HG03045 (cell line): Measurements from ENCODE around the gene SPOCK2.

ENCODE experiments used
- ATAC-seq: cut with Tn5 transposase; IDR thresholded peaks from one replicate; pipeline ENCODE4 v1.9.1; 2021; ENCODE audit warnings: mild to moderate bottlenecking, moderate library complexity; ENCODE audit not compliant: unreplicated experiment

Gene SPOCK2

GRCh38 chr10:72090326-72090725, 2.0 kb upstream of the SPOCK2 start:
- ATAC-seq: no peak

- no peak for ATAC-seq
Observed at GRCh38 chr10:72089618-72090017, 1.3 kb upstream of the SPOCK2 start.

- no peak for ATAC-seq
Observed at GRCh38 chr10:72088889-72089575, 681 bp upstream of the SPOCK2 start.

- ATAC-seq: no peak
Observed at GRCh38 chr10:72087392-72087968, 871 bp downstream of the SPOCK2 start.

- no peak for ATAC-seq
Observed at GRCh38 chr10:72086466-72087391, 1.6 kb downstream of the SPOCK2 start.

- no peak for ATAC-seq
Observed at GRCh38 chr10:72085864-72086465, 2.4 kb downstream of the SPOCK2 start.

GRCh38 chr10:72085166-72085565, 3.2 kb downstream of the SPOCK2 start:
- ATAC-seq: no peak

- no peak for ATAC-seq
Observed at GRCh38 chr10:72083790-72084459, 4.4 kb downstream of the SPOCK2 start.

- ATAC-seq: no peak
Observed at GRCh38 chr10:72082856-72083789, 5.2 kb downstream of the SPOCK2 start.

GRCh38 chr10:72081772-72082590, 6.4 kb downstream of the SPOCK2 start:
- ATAC-seq: no peak

- ATAC-seq: no peak
Observed at GRCh38 chr10:72081210-72081609, 7.1 kb downstream of the SPOCK2 start.

GRCh38 chr10:72080042-72080975, 8.0 kb downstream of the SPOCK2 start:
- no peak for ATAC-seq

GRCh38 chr10:72079356-72079755, 9.0 kb downstream of the SPOCK2 start:
- ATAC-seq: no peak

- no peak for ATAC-seq
Observed at GRCh38 chr10:72077275-72077990, 10.9 kb downstream of the SPOCK2 start.

- ATAC-seq: no peak
Observed at GRCh38 chr10:72076756-72077155, 11.6 kb downstream of the SPOCK2 start.

GRCh38 chr10:72075376-72076115, 12.8 kb downstream of the SPOCK2 start:
- ATAC-seq: no peak
